ENCODE data around the gene ANKRD61.

DNA sequence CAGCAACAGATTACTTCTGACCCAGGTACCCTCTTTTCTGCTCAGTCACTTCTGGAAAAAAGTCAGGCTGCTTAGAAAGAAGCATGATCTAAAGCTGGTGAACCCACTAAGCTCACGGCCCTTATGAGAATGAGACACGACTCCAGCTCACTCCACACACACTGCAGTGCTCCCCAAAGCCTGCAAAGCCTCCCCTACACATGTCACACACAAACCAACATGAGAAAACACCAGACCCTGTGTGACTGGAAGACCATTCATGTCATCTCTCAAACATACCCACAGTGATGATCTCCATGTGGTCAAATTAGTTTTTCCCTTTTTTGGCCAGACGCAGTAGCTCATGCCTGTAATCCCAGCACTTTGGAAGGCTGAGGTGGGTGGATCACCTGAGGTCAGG lies 391 bp downstream of the ANKRD61 start:
- TF ChIP-seq, protein P1, sequence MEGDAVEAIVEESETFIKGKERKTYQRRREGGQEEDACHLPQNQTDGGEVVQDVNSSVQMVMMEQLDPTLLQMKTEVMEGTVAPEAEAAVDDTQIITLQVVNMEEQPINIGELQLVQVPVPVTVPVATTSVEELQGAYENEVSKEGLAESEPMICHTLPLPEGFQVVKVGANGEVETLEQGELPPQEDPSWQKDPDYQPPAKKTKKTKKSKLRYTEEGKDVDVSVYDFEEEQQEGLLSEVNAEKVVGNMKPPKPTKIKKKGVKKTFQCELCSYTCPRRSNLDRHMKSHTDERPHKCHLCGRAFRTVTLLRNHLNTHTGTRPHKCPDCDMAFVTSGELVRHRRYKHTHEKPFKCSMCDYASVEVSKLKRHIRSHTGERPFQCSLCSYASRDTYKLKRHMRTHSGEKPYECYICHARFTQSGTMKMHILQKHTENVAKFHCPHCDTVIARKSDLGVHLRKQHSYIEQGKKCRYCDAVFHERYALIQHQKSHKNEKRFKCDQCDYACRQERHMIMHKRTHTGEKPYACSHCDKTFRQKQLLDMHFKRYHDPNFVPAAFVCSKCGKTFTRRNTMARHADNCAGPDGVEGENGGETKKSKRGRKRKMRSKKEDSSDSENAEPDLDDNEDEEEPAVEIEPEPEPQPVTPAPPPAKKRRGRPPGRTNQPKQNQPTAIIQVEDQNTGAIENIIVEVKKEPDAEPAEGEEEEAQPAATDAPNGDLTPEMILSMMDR (conservative IDR thresholded peaks at IDR 0.05; ENCODE audit: low read depth, low read length), result no peak
- no peak for TF ChIP-seq EZH2 (IDR thresholded peaks at IDR 0.05; ENCODE audit: low read length, unreplicated experiment)

Data from PC-3 (cell line).